SK-N-SH (cell line): Measurements from ENCODE around the gene VOPP1. TPM values are rescaled to one million over a fixed set of nuclear protein-coding genes. Genes with fewer than 3 reads are reported as not detected.

ENCODE experiments used
- CTCF ChIA-PET: fragments of 300-600, 350-600 bp; formaldehyde crosslinking; extraction: SDS; loops from one replicate; lab custom pipeline; 2021; lab: Yijun Ruan, JAX
- POLR2A ChIA-PET: fragments of 350-600 bp; sonication (Branson Sonifier 250); formaldehyde crosslinking; extraction: SDS; loops from one replicate; lab custom pipeline; 2020; ENCODE audit warnings: antibody characterized with exemption, inconsistent platforms; lab: Yijun Ruan, JAX
- DNase-seq: peaks from one replicate; pipeline ENCODE4 v3.0.0; 2012
- H2AFZ ChIP-seq: fragments of 200-600 bp; sonication (generic); 2 replicates; pipeline ENCODE4 v1.8.1; 2016; ENCODE audit warnings: antibody characterized with exemption, mild to moderate bottlenecking, low read depth
- H3F3A ChIP-seq: fragments of 200-600 bp; sonication (generic); replicated peaks from 2 replicates; pipeline ENCODE3; 2016; ENCODE audit warnings: antibody characterized with exemption, mild to moderate bottlenecking; ENCODE audit not compliant: insufficient read depth
- H3K27ac ChIP-seq, 2 experiments: fragments of 200-500 bp in 1 of 2; fragments of 200-600 bp in 1 of 2; sonication (Bioruptor generic) in 1 of 2; sonication (generic), shearing (Covaris generic) in 1 of 2; 2 replicates each; pipeline versions ENCODE4 v1.5.1 to v1.6.1; 2014 to 2016; ENCODE audit warnings: low read depth in 2 of 2, inconsistent platforms in 1 of 2, low read length in 1 of 2, mild to moderate bottlenecking in 1 of 2, mixed read lengths in 1 of 2
- H3K27me3 ChIP-seq: fragments of 200-600 bp; sonication (generic), shearing (Covaris generic); 2 replicates; pipeline ENCODE4 v1.6.1; 2016; ENCODE audit warnings: mixed run types; ENCODE audit not compliant: insufficient read depth
- H3K36me3 ChIP-seq, 2 experiments: fragments of 200-500 bp in 1 of 2; fragments of 200-600 bp in 1 of 2; sonication (Bioruptor generic) in 1 of 2; sonication (generic) in 1 of 2; replicated peaks in 1 of 2; 2 replicates each; pipeline versions ENCODE3 to v1.5.1; 2014 to 2016; ENCODE audit warnings: low read length in 1 of 2, mild to moderate bottlenecking in 1 of 2; ENCODE audit not compliant: insufficient read depth in 2 of 2, control insufficient read depth in 1 of 2
- H3K4me1 ChIP-seq, 2 experiments: fragments of 200-500 bp in 1 of 2; fragments of 200-600 bp in 1 of 2; sonication (Bioruptor generic) in 1 of 2; sonication (generic), shearing (Covaris generic) in 1 of 2; 2 replicates each; pipeline versions ENCODE4 v1.5.1 to v1.6.1; 2014 to 2016; ENCODE audit warnings: low read depth in 1 of 2, low read length in 1 of 2, mixed run types in 1 of 2; ENCODE audit not compliant: insufficient read depth in 2 of 2, control insufficient read depth in 1 of 2
- H3K4me2 ChIP-seq: fragments of 200-600 bp; sonication (generic), shearing (Covaris generic); 2 replicates; pipeline ENCODE4 v1.6.1; 2017; ENCODE audit warnings: mixed run types
- H3K4me3 ChIP-seq, 2 experiments: fragments of 200-500 bp in 1 of 2; fragments of 200-600 bp in 1 of 2; sonication (Bioruptor generic) in 1 of 2; sonication (generic), shearing (Covaris generic) in 1 of 2; 2 replicates each; pipeline versions ENCODE4 v1.5.1 to v1.8.1; 2014 to 2016; ENCODE audit warnings: low read depth in 2 of 2, inconsistent platforms in 1 of 2, low read length in 1 of 2, mild to moderate bottlenecking in 1 of 2, mixed read lengths in 1 of 2, moderate library complexity in 1 of 2
- H3K79me2 ChIP-seq: fragments of 200-600 bp; sonication (generic); 2 replicates; pipeline ENCODE4 v1.8.1; 2017; ENCODE audit warnings: mild to moderate bottlenecking; ENCODE audit not compliant: insufficient read depth
- H3K9ac ChIP-seq: fragments of 200-600 bp; sonication (generic); 2 replicates; pipeline ENCODE4 v1.6.1; 2017; ENCODE audit warnings: mixed run types
- H3K9me2 ChIP-seq: fragments of 200-600 bp; sonication (generic); 2 replicates; pipeline ENCODE4 v1.6.1; 2017; ENCODE audit warnings: mixed run types
- H3K9me3 ChIP-seq: fragments of 200-600 bp; sonication (generic); 2 replicates; pipeline ENCODE4 v1.6.1; 2017; ENCODE audit warnings: mixed run types, mild to moderate bottlenecking, moderate library complexity
- H4K20me1 ChIP-seq: fragments of 200-600 bp; sonication (generic); 2 replicates; pipeline ENCODE4 v1.6.1; 2017; ENCODE audit warnings: mild to moderate bottlenecking, mixed run types; ENCODE audit not compliant: insufficient read depth
- FOXM1 ChIP-seq: IDR thresholded peaks from 2 replicates; pipeline ENCODE4 v1.4.0; 2012; ENCODE audit warnings: low read depth, mild to moderate bottlenecking
- JUND ChIP-seq: IDR thresholded peaks from 2 replicates; pipeline ENCODE4 v1.4.0; 2012
- MEF2A ChIP-seq: IDR thresholded peaks from 2 replicates; pipeline ENCODE4 v1.4.0; 2012; ENCODE audit warnings: low read depth, borderline replicate concordance
- MXI1 ChIP-seq: IDR thresholded peaks from 2 replicates; pipeline ENCODE4 v1.6.1; 2012; ENCODE audit warnings: mild to moderate bottlenecking, low read depth, low read length, improper control_type of control experiment
- PBX3 ChIP-seq: IDR thresholded peaks from 2 replicates; pipeline ENCODE4; 2012
- RFX5 ChIP-seq: IDR thresholded peaks from 2 replicates; pipeline ENCODE4 v1.6.1; 2012; ENCODE audit warnings: mild to moderate bottlenecking, improper control_type of control experiment, low read length
- TAF1 ChIP-seq: IDR thresholded peaks from 2 replicates; pipeline ENCODE4 v1.6.1; 2012; ENCODE audit warnings: low read depth, mild to moderate bottlenecking, low read length, moderate library complexity, borderline replicate concordance
- WGBS: methylation state at CpG from one replicate; pipeline ENCODE4 v1.1.6; 2017; ENCODE audit warnings: low lambda C conversion rate; 5-methylcytosine and 5-hydroxymethylcytosine counted together
- polyA plus RNA-seq, 3 experiments: library from polyadenylated mRNA; depleted of rRNA; stranded (reverse); fragments of >200 nt; gene quantifications; 2 replicates each; pipeline ENCODE4 v1.2.3, GENCODE V29; 2012
- TF ChIP-seq, protein P1 (sequence below): IDR thresholded peaks from 2 replicates; pipeline ENCODE4 v1.4.0; 2012; ENCODE audit warnings: low read depth
- TF ChIP-seq, protein P2 (sequence below): fragments of 200-600 bp; sonication (generic); IDR thresholded peaks from 2 replicates; pipeline ENCODE4 v1.6.1; 2017; ENCODE audit warnings: antibody characterized with exemption, mild to moderate bottlenecking, moderate library complexity
- TF ChIP-seq, protein P3 (sequence below): IDR thresholded peaks from 2 replicates; pipeline ENCODE4 v1.4.0; 2012; ENCODE audit warnings: low read depth, borderline replicate concordance

Gene VOPP1
- polyA plus RNA-seq, 1 of the 3 experiments (the other 2 are of a cell fraction): 69.5 TPM

GRCh38 chr7:55429835-55430499 is 142.3 kb downstream of the VOPP1 start:
- Histone ChIP-seq H3K9me3 (no peaks in the 10 kb centered on the region), H3K4me2 (no peak overlapping the region), H3K27ac (no peak overlapping the region), H4K20me1 (no peaks in the 10 kb centered on the region), H3K27me3 (no peaks in the 10 kb centered on the region), H2AFZ (no peak overlapping the region), H3K4me3 (no peak overlapping the region), H3K4me1 (no peaks in the 10 kb centered on the region; a peak in 1 of 4 replicates), H3K36me3 (peaks cover 8 to 40% of the 10 kb centered on the region in 2 experiments), H3F3A (no peaks in the 10 kb centered on the region), H3K9me2 (no peaks in the 10 kb centered on the region), H3K9ac (no peak overlapping the region), H3K79me2 (no peaks in the 10 kb centered on the region)
- TF ChIP-seq MXI1 (no peak), MEF2A (no peak), RFX5 (no peak), TAF1 (no peak), FOXM1 (no peak), PBX3 (no peak)
- TF ChIP-seq, protein P1, sequence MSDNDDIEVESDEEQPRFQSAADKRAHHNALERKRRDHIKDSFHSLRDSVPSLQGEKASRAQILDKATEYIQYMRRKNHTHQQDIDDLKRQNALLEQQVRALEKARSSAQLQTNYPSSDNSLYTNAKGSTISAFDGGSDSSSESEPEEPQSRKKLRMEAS: no peak
- TF ChIP-seq, protein P2, sequence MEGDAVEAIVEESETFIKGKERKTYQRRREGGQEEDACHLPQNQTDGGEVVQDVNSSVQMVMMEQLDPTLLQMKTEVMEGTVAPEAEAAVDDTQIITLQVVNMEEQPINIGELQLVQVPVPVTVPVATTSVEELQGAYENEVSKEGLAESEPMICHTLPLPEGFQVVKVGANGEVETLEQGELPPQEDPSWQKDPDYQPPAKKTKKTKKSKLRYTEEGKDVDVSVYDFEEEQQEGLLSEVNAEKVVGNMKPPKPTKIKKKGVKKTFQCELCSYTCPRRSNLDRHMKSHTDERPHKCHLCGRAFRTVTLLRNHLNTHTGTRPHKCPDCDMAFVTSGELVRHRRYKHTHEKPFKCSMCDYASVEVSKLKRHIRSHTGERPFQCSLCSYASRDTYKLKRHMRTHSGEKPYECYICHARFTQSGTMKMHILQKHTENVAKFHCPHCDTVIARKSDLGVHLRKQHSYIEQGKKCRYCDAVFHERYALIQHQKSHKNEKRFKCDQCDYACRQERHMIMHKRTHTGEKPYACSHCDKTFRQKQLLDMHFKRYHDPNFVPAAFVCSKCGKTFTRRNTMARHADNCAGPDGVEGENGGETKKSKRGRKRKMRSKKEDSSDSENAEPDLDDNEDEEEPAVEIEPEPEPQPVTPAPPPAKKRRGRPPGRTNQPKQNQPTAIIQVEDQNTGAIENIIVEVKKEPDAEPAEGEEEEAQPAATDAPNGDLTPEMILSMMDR: no peak
- 89% methylated on average over 9 of the region's 11 CpGs for WGBS
- ChIA-PET CTCF (interaction anchor here (0.9 to 7.2 kb wide), 5 partner anchors 15 to 657 kb away, joined by 3 to 65 read pairs (median 3); no protein-coding TSS in a partner anchor), POLR2A (no interaction called here)
- no peak for DNase-seq

DNA sequence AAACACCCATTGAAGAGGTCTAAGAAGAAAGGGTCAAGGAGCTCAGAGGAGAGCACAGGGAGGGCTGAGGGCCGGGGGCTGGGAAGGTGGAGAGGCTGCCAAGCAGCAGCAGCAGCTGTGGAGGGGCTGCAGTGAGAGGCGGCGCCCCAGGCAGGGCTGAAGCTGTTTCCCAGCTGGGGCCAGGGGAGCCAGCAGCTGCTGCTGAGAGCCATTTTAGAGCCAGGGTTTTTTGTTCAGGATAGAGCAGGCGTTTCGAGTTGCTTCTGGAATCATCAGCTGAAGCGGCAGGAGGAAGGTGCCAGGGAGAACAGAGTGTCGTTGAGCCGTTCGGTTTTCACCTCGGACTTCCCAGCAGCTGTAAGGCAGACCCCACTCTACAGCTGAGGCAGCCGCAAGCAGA is 144.5 kb downstream of the VOPP1 start:
- no peaks in the 10 kb centered on the region for H3K27me3 ChIP-seq
- H3K27ac ChIP-seq: no peak overlapping the region
- H3K36me3 ChIP-seq: peaks cover 10 to 40% of the 10 kb centered on the region in 2 experiments
- H3F3A ChIP-seq: no peaks in the 10 kb centered on the region
- H3K4me1 ChIP-seq: no peaks in the 10 kb centered on the region; a peak in 1 of 4 replicates
- H3K9me3 ChIP-seq: no peaks in the 10 kb centered on the region
- no peak overlapping the region for H2AFZ ChIP-seq
- ChIA-PET CTCF (interaction anchor here (1.1 to 7.2 kb wide), 7 partner anchors 13 to 639 kb away, joined by 3 to 65 read pairs (median 9); no protein-coding TSS in a partner anchor), POLR2A (interaction anchor here (0.7 kb wide), 1 partner anchor 12 kb away, joined by 3 read pairs; no protein-coding TSS in a partner anchor)
- H3K79me2 ChIP-seq: no peaks in the 10 kb centered on the region
- DNase-seq: no peak
- H3K9me2 ChIP-seq: no peaks in the 10 kb centered on the region
- no peaks in the 10 kb centered on the region for H4K20me1 ChIP-seq
- TF ChIP-seq RFX5: no peak
- no peak for TF ChIP-seq JUND
- TF ChIP-seq, protein P3, sequence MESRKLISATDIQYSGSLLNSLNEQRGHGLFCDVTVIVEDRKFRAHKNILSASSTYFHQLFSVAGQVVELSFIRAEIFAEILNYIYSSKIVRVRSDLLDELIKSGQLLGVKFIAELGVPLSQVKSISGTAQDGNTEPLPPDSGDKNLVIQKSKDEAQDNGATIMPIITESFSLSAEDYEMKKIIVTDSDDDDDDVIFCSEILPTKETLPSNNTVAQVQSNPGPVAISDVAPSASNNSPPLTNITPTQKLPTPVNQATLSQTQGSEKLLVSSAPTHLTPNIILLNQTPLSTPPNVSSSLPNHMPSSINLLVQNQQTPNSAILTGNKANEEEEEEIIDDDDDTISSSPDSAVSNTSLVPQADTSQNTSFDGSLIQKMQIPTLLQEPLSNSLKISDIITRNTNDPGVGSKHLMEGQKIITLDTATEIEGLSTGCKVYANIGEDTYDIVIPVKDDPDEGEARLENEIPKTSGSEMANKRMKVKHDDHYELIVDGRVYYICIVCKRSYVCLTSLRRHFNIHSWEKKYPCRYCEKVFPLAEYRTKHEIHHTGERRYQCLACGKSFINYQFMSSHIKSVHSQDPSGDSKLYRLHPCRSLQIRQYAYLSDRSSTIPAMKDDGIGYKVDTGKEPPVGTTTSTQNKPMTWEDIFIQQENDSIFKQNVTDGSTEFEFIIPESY: no peak
- 94% methylated on average over 11 of the region's 11 CpGs for WGBS
- no peak overlapping the region for H3K9ac ChIP-seq
- no peak overlapping the region for H3K4me3 ChIP-seq
- H3K4me2 ChIP-seq: no peak overlapping the region
